ENCODE results near the gene MRGPRD.
"Not testable (repeated sequence)": the region's sequence is repeated elsewhere in the genome, so short reads cannot be mapped to it uniquely, and the experiment has no call there.

MRGPRD gene

GRCh38 chr11:69005631-69006368, 25.0 kb upstream of the MRGPRD start:
- no peak for DNase-seq (ENCODE audit: low spot score)

DNA sequence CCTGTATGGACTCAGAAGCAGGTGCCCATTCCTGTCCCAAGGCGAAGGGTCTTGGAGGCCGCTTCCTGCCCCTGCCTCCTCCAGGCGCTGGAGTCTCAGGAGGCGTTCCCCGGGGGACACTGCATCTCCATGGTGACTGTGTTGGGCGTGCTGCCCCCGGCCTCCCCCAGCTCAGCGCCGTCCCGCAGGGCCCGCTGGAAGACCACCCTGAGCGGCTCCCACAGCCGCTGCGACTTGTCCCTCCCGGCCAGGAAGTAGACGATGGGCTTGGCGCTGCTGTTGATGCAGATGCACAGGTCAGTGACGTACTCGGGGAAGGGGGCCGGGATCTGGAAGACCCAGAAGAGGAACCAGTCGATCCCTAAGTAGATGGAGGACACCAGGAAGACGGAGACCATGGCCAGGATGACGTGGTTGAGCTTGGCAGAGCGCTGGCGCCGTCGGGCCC, 24.4 kb upstream of the MRGPRD start:
- no peak for DNase-seq (ENCODE audit: low spot score)

DNA sequence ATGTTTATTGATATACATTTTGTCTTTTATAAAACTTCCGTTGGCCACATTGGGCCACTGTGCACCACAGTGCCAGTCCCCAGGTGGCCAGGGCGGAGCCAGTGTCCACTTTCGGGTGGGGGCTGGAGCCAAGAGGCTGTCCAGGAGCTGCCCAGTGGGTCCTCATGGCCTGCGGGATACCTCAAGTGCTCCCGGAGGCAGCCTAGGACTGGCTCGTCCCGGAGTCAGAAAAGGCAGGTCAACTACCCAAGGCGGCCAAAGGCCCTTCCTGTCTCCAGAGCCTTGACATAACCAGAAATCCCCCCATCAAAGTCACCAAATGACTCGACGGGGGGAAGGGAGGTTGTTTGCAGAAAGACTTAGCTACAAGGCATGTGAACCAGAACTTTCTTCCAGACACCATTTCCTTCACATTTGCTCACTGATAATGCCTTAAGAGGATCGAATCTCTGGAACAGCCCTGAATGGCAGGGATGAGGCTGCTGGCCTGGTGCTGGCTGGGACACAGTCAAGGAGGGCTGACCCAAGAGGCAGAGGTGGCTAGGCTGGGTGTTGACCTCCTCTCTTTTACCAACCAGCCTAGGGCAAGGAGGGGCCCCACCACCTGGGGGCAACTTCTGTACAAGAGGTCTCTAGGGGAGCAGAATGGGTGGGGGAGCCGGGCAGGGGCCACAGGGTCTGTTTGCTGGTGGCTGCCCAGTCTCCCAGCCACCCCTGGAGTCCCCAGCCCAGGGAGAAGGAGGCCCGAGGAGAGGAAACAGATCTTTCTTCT, 23.8 kb upstream of the MRGPRD start:
- no peak for DNase-seq (ENCODE audit: low spot score)

DNA sequence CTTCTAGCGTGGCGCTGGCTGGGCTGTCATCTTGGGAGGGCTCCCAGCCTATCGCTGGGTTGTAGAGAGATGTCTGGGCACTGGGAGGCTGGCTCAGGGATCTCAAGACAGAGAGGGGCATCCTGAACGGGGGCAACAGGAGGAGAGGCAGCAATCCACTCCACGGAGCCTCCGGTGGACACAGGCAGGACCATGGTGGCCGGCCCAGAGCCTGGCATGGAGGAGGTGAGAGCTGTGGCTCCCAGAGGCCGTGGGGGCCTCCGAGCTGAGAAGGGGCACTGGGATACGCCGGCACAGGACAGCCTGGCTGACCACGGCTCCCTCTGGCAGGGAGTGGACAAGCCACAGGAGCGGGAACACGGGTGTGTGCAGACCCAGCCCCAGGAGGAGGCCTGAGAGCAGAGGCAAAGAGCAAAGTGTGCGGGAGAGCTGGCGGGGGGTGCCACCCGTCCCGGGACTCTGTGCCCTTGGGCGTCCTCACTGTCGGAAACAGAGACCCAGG, 23.1 kb upstream of the MRGPRD start:
- no peak for DNase-seq (ENCODE audit: low spot score)

- no peak for DNase-seq (ENCODE audit: low spot score)
Observed at GRCh38 chr11:69003301-69003865, 22.6 kb upstream of the MRGPRD start.

DNA sequence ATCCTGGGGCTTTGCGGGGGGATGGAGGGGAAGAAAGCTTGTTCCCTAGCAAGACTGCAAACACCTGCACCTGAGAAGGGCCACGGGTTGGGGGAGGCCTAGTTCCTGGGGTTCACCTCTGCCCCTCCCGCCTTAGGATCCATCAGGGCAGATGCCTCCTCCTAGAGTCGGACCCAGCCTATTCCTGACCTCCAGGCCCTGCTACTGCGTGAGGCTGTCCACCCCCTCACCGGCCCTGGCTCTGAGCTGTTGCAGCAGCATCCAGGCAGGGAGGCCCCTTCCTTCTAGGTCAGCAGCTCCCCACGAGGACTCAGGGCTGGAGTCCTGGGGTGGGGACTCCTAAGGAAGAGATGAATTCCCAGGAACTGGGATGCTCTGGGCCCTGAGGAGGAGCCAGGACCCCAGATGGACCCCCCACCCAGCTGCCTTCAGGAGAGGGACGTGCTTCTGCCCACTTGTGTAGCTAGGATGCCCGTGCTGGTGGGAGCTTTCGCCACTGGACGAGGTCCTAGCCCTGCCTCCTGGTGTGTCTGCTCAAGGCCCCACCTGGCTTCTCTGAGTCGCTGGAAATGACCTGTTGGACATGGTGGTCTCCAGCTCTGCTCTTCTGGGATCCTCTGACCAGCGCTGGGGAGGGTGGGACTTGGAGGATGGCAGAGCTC, 21.9 kb upstream of the MRGPRD start:
- no peak for DNase-seq (ENCODE audit: low spot score)

GRCh38 chr11:69002110-69002569, 21.4 kb upstream of the MRGPRD start:
- DNase-seq (ENCODE audit: low spot score), result no peak

DNA sequence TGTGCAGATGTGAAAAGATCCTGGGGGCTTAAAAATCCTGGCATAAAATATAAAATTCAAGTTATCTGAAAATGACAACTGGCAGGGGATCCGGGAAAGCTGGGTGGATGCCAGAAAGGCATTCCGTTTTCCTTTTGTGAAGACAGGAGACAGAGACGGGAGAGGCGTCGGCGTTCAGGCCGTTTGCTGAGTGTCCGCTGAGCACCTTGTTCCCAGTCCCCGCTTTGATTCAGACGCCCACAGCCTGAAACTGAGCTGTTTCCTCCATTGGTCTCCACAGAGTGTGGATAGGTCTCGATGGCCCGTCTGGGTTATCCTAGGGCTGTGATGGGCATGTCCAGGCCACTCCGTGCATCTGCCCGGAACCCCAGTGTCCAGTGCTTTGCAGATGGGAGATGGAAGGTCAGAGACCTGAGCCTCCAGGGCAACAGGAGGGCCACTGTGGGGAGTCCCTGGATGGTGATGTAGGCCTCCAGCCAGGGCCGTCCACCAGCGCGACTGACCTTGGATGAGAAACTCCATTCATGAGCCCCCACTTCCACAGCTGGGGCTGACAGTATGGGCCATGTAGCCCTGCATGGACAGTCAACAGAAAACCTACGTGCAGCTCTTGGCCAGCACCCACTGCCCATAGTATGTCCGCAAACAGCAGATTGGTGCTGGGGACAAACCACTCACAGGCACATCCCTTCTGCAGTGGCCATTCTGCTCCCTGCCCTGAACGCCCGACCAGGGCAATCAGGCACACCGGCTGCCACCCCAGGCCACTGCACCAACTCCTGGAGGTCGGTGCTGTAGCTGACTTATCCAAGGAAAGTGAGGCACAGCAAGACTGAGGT, 20.7 kb upstream of the MRGPRD start:
- DNase-seq (ENCODE audit: low spot score), result no peak

GRCh38 chr11:69000831-69001242, 20.1 kb upstream of the MRGPRD start:
- peak; percentile 11 for DNase-seq (ENCODE audit: low spot score)

DNA sequence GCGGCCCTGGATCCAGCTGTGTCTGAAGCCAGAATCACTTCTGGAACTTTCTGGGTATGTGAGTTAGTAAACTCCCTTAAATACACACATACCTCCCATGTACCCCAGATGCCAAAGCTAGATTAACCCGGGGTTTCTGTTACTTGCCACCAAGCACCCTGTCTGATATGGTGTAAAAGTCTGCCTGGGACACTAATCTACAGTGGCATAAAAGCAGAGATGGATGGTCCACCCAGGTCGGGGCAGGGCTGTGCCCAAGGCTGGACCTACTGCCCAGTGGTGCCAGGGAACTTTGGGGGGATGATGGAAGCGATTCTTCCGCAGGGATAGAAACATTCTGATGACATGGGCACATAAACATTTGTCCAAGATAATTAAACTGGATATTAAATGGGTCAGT, 19.6 kb upstream of the MRGPRD start:
- DNase-seq (ENCODE audit: low spot score), result no peak

- DNase-seq (ENCODE audit: low spot score), result not testable (repeated sequence)
Observed at GRCh38 chr11:68999748-69000355, 19.1 kb upstream of the MRGPRD start.

- no peak for DNase-seq (ENCODE audit: low spot score)
Observed at GRCh38 chr11:68999093-68999747, 18.4 kb upstream of the MRGPRD start.

GRCh38 chr11:68998390-68998911, 17.7 kb upstream of the MRGPRD start:
- peak; percentile 20 for DNase-seq (ENCODE audit: low spot score)

DNA sequence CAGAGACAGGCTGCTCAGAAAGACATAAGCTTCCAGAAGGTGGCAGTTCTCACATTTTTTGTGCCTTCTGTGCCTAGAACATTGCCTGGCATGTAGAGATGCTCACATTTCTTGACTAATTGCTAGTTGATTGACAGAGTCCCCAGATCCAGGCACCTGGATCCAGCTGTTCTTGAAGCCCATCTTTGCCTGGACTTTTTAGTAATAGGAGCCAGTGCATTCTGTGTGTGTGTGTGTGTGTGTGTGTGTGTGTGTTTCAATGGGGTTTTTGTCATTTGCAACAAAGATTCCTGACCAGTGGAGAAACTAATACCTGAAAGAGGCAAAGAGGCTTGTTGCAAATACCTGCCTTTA, 17.2 kb upstream of the MRGPRD start:
- no peak for DNase-seq (ENCODE audit: low spot score)

DNA sequence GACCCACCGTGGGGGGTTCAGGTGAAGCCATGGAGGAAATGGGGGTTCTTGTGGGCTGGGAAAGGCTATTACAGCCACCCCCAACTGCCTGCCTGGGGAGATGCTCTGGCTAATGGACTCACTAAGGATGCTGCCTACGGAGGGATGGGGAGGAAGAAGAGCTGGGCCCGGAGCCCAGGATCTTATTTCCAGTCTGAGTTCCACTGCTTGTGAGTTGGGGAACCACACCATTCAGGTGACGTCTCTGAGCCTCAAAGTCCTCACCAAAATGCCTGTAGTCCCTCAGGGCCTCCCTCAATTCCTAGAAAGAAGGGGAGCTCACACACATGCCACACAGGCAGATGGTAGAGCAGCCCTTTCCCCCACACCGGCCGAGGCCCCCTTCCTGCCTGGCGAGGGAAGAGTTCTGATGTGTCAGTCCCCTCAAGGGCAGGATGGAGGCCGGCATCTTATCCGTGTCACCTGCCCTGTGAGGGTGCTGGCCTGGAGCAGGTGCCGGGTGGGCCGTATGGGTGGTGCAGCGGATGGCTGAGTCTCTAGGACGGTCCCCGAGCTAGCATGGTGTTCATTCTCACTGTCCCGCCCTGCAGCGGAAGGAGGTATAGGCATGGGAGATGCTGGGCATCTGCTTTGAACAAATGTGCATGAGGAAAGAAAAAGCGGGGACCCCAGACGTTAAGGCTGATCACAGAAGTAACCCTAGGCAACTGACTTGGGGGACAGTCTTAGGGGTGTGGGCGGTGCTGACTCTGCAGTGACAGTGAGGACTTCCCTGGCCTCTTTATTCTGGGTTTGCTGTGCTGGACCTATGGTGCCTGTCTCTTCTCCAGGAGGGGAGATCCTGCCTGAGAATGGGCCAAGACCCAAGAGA, 16.6 kb upstream of the MRGPRD start:
- no peak for DNase-seq (ENCODE audit: low spot score)

GRCh38 chr11:68996376-68997123, 15.8 kb upstream of the MRGPRD start:
- no peak for DNase-seq (ENCODE audit: low spot score)

GRCh38 chr11:68994894-68995285, 14.1 kb upstream of the MRGPRD start:
- no peak for DNase-seq (ENCODE audit: low spot score)

DNA sequence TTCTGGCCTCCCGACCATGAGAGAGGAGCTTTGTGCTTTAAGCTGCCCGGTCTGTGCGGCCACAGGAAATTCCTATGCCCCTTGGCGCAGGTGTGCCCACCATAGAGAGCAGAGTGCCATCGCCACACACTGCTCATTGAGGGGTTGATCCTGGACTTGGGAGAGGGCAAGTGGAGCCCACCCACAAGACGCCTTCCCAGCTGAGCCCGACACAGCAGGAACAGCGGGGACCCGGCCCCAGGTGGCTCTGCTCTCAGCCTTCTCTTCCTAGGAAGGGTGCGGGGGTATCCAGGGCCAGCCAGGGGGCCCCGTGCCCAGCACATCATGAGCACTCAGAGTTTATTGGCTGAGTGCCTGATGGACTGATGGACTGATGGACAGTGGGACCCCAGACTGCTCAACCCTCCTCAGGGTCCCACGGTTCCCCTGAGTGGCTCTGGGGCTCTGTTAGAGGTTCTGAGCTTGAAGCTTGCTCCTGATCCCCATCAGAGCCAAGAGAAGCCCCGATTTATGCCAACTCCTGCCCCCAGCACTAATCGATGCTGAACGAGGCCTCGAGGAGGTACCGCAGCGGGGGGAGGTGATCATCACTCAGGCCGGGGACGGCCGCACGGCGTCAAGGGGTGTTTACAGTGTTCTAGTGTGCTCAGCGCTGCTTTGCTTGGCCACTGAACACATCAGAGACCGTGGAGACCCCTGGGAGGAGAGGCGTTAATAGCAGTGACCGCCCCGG, 13.5 kb upstream of the MRGPRD start:
- DNase-seq (ENCODE audit: low spot score), result no peak
